ENCODE data around the gene HCRTR1. TPM values are rescaled to one million over a fixed set of nuclear protein-coding genes. Genes with fewer than 3 reads are reported as not detected.

Gene HCRTR1
- total RNA-seq (not detected in 2 replicates), polyA plus RNA-seq (not detected in 2 replicates), polyA minus RNA-seq (ENCODE audit: low replicate concordance) (not detected in 2 replicates)
- not detected in 2 replicates for polyA plus RNA-seq (2012)

DNA sequence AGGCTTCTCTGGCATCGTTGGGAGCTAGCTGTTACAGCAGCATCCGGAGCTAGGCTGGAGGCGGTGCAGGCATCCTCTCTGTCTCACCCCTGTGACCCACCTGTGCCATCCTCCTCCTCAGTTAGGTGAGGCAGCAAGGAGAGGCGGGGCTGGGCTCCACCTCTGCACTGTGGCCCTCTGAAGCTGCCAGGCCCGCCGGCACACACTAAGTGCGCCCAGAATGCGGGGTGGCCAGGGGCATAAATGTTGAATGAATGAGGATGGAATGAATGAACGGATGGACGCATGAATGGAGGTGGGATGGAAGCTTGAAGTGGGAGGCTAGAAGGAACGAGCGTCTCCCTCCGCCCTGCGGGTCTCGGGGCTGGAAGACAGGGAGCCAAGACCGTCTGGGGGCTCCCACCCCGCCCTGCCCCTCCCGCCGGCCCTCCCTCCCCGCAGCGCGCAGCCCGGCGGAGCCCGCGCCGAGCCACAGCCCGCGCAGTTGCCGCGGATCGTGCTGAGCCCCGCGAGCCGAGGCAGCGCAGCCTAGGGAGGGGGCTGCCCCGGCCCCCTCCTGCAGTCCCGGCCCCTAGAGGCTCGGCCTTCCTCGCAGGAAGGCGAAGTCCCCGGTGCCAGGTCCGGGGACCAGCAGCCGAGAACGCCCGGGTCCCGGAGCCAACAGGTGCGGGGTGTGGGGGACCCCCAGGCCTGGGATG lies at the start of gene HCRTR1:
Gene HCRTR1 (plus strand): TSS at position 472 of the 698 bp plus-strand sequence. CDS start 1,504 bp downstream, outside the sequence.
- no peak within 1 kb of the TSS for H3K9ac ChIP-seq (ENCODE audit: insufficient read depth, low read length)
- H3K79me2 ChIP-seq (ENCODE audit: control insufficient read depth, insufficient read depth, low read length): no peaks in the 10 kb centered on the region

GRCh38 chr1:31567956-31568570 lies 49.4 kb upstream of the HCRTR1 start:
- H3K27ac ChIP-seq (ENCODE audit: insufficient read depth, low read length): no peak overlapping the region
- peaks cover 21% of the 10 kb centered on the region for H3K4me1 ChIP-seq (ENCODE audit: control insufficient read depth, extremely low read depth, insufficient read depth, low read length)
- H4K20me1 ChIP-seq (ENCODE audit: control insufficient read depth, extremely low read depth, insufficient read depth, low read length): no peaks in the 10 kb centered on the region
- H2AFZ ChIP-seq (ENCODE audit: low read length): no peak overlapping the region
- no peaks in the 10 kb centered on the region for H3K79me2 ChIP-seq (ENCODE audit: control insufficient read depth, insufficient read depth, low read length)
- H3K9me3 ChIP-seq (ENCODE audit: control insufficient read depth, insufficient read depth, low read depth, low read length): no peaks in the 10 kb centered on the region
- no peak overlapping the region for H3K4me3 ChIP-seq (replicated peaks in 1 of 4; ENCODE audit: control extremely low read depth in 1 of 4, insufficient read depth in 1 of 4, low read depth in 3 of 4, low read length in 4 of 4)
- DNase-seq (ENCODE audit: low read depth in 2 of 2): peak in 1 of 2 donors; percentile 58
- no peaks in the 10 kb centered on the region for H3K36me3 ChIP-seq (ENCODE audit: control insufficient read depth, insufficient read depth, low read length)
- no peaks in the 10 kb centered on the region for H3K27me3 ChIP-seq (ENCODE audit: control insufficient read depth, insufficient read depth, low read length)
- H3K9ac ChIP-seq (ENCODE audit: insufficient read depth, low read length): no peak overlapping the region
- TF ChIP-seq EZH2 (IDR thresholded peaks at IDR 0.05; ENCODE audit: low read length, missing control alignments) (no peak), CTCF (conservative IDR thresholded peaks at IDR 0.05 in 1 of 2, IDR thresholded peaks at IDR 0.05 in 1 of 2; ENCODE audit: low read depth in 1 of 2, low read length in 2 of 2) (no peak)
- H3K4me2 ChIP-seq (ENCODE audit: extremely low read depth, insufficient read depth, low read length): no peak overlapping the region

More for the DNA sequence above, at the start of gene HCRTR1:
- Histone ChIP-seq H4K20me1 (ENCODE audit: control insufficient read depth, extremely low read depth, insufficient read depth, low read length) (no peaks in the 10 kb centered on the region), H3K4me2 (ENCODE audit: extremely low read depth, insufficient read depth, low read length) (peak within 1 kb of the TSS; percentile 71), H3K27ac (ENCODE audit: insufficient read depth, low read length) (no peak within 1 kb of the TSS), H3K4me3 (replicated peaks in 1 of 4; ENCODE audit: control extremely low read depth in 1 of 4, insufficient read depth in 1 of 4, low read depth in 3 of 4, low read length in 4 of 4) (peak within 1 kb of the TSS; percentile 9 to 52 (median 41)), H3K36me3 (ENCODE audit: control insufficient read depth, insufficient read depth, low read length) (no peaks in the 10 kb centered on the region), H3K4me1 (ENCODE audit: control insufficient read depth, extremely low read depth, insufficient read depth, low read length) (no peaks in the 10 kb centered on the region), H3K27me3 (ENCODE audit: control insufficient read depth, insufficient read depth, low read length) (peaks cover 19% of the 10 kb centered on the region), H3K9me3 (ENCODE audit: control insufficient read depth, insufficient read depth, low read depth, low read length) (no peaks in the 10 kb centered on the region), H2AFZ (ENCODE audit: low read length) (no peak within 1 kb of the TSS)
- peak; percentile 89 for TF ChIP-seq EZH2 (IDR thresholded peaks at IDR 0.05; ENCODE audit: low read length, missing control alignments)
- no peak for TF ChIP-seq CTCF (conservative IDR thresholded peaks at IDR 0.05 in 1 of 2, IDR thresholded peaks at IDR 0.05 in 1 of 2; ENCODE audit: low read depth in 1 of 2, low read length in 2 of 2)
- no peak for DNase-seq (ENCODE audit: low read depth in 2 of 2)

- DNase-seq (ENCODE audit: low read depth in 2 of 2): no peak
- Histone ChIP-seq H3K27ac (ENCODE audit: insufficient read depth, low read length) (no peak overlapping the region), H3K36me3 (ENCODE audit: control insufficient read depth, insufficient read depth, low read length) (no peaks in the 10 kb centered on the region), H3K4me2 (ENCODE audit: extremely low read depth, insufficient read depth, low read length) (no peak overlapping the region), H3K4me3 (replicated peaks in 1 of 4; ENCODE audit: control extremely low read depth in 1 of 4, insufficient read depth in 1 of 4, low read depth in 3 of 4, low read length in 4 of 4) (no peak overlapping the region), H4K20me1 (ENCODE audit: control insufficient read depth, extremely low read depth, insufficient read depth, low read length) (no peaks in the 10 kb centered on the region), H3K27me3 (ENCODE audit: control insufficient read depth, insufficient read depth, low read length) (no peaks in the 10 kb centered on the region), H3K79me2 (ENCODE audit: control insufficient read depth, insufficient read depth, low read length) (no peaks in the 10 kb centered on the region), H2AFZ (ENCODE audit: low read length) (no peak overlapping the region), H3K9ac (ENCODE audit: insufficient read depth, low read length) (no peak overlapping the region), H3K4me1 (ENCODE audit: control insufficient read depth, extremely low read depth, insufficient read depth, low read length) (peaks cover 23% of the 10 kb centered on the region), H3K9me3 (ENCODE audit: control insufficient read depth, insufficient read depth, low read depth, low read length) (no peaks in the 10 kb centered on the region)
- TF ChIP-seq EZH2 (IDR thresholded peaks at IDR 0.05; ENCODE audit: low read length, missing control alignments) (no peak), CTCF (conservative IDR thresholded peaks at IDR 0.05 in 1 of 2, IDR thresholded peaks at IDR 0.05 in 1 of 2; ENCODE audit: low read depth in 1 of 2, low read length in 2 of 2) (no peak)
These were observed 48.4 kb upstream of the HCRTR1 start for GRCh38 chr1:31568895-31569595.

All from fibroblast of lung (primary cell).